Measurements from ENCODE around the gene PSMB7.

The PSMB7 gene

DNA sequence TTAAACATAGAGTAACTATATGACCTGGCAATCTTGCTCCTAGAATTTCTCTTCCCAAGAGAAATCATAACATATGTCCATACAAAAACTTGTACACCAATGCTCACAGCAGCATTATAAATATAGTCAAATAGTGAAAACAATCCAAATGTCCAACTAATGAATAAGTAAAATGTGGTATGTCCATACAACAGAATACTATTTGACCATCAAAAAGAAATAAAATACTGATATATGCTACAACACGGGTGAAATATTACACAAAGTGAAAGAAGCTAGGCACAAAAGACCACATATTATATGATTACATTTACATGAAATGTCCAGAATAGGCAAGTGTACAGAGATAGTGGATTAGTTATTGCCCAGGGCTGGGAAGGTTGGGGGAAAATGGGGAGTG, 41.4 kb downstream of the PSMB7 start:
- TF ChIP-seq, protein P1, sequence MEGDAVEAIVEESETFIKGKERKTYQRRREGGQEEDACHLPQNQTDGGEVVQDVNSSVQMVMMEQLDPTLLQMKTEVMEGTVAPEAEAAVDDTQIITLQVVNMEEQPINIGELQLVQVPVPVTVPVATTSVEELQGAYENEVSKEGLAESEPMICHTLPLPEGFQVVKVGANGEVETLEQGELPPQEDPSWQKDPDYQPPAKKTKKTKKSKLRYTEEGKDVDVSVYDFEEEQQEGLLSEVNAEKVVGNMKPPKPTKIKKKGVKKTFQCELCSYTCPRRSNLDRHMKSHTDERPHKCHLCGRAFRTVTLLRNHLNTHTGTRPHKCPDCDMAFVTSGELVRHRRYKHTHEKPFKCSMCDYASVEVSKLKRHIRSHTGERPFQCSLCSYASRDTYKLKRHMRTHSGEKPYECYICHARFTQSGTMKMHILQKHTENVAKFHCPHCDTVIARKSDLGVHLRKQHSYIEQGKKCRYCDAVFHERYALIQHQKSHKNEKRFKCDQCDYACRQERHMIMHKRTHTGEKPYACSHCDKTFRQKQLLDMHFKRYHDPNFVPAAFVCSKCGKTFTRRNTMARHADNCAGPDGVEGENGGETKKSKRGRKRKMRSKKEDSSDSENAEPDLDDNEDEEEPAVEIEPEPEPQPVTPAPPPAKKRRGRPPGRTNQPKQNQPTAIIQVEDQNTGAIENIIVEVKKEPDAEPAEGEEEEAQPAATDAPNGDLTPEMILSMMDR (IDR thresholded peaks at IDR 0.05; ENCODE audit: control insufficient read depth, extremely low read depth, insufficient read depth): no peak

GRCh38 chr9:124373386-124373785, 41.9 kb downstream of the PSMB7 start:
- H3K4me3 ChIP-seq (ENCODE audit: low read depth, low read length): no peak overlapping the region

More for the DNA sequence above, 41.4 kb downstream of the PSMB7 start:
- no peak overlapping the region for H3K4me3 ChIP-seq (ENCODE audit: low read depth, low read length)
- no peak for DNase-seq (ENCODE audit: low read depth)

GRCh38 chr9:124372038-124372437, 43.2 kb downstream of the PSMB7 start:
- H3K4me3 ChIP-seq (ENCODE audit: low read depth, low read length): no peak overlapping the region
- DNase-seq (ENCODE audit: low read depth): no peak
- TF ChIP-seq, protein P1 (IDR thresholded peaks at IDR 0.05; ENCODE audit: control insufficient read depth, extremely low read depth, insufficient read depth): no peak

More at GRCh38 chr9:124373386-124373785, 41.9 kb downstream of the PSMB7 start:
- no peak for DNase-seq (ENCODE audit: low read depth)
- TF ChIP-seq, protein P1 (IDR thresholded peaks at IDR 0.05; ENCODE audit: control insufficient read depth, extremely low read depth, insufficient read depth): no peak

GRCh38 chr9:124370896-124371582, 44.2 kb downstream of the PSMB7 start:
- TF ChIP-seq, protein P1 (IDR thresholded peaks at IDR 0.05; ENCODE audit: control insufficient read depth, extremely low read depth, insufficient read depth): no peak
- no peak overlapping the region for H3K4me3 ChIP-seq (ENCODE audit: low read depth, low read length)
- DNase-seq (ENCODE audit: low read depth): no peak

GRCh38 chr9:124369231-124369797, 45.9 kb downstream of the PSMB7 start:
- TF ChIP-seq, protein P1 (IDR thresholded peaks at IDR 0.05; ENCODE audit: control insufficient read depth, extremely low read depth, insufficient read depth): no peak
- no peak overlapping the region for H3K4me3 ChIP-seq (ENCODE audit: low read depth, low read length)
- DNase-seq (ENCODE audit: low read depth): no peak

DNA sequence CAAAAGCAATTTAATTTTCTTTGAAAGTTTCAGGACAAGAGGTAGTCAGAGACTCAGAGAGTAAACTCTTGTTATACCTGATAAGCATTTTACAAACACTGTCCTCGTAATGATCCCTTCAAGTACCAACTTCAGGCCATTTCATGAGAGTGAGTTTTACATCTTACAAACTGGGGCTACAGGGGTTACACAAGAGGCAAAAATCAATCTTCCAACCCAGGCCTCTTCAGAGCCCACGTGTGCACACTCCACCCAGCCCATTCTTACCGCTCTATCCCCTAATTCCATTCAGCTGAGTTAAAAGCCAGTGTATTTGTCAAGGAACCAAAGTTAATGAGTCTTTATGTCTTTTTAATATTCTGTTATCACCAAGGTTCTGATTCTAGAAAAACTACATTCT, 46.5 kb downstream of the PSMB7 start:
- TF ChIP-seq, protein P1 (IDR thresholded peaks at IDR 0.05; ENCODE audit: control insufficient read depth, extremely low read depth, insufficient read depth): no peak
- H3K4me3 ChIP-seq (ENCODE audit: low read depth, low read length): no peak overlapping the region
- DNase-seq (ENCODE audit: low read depth): no peak

Measured in LNCaP clone FGC (cell line).